Liver (tissue), 3 donors: Measurements from ENCODE around the gene PFN1.

Experiments
- JUND ChIP-seq, 2 donors: IDR thresholded peaks; 2 replicates each; pipeline ENCODE4 v1.6.1; 2016; ENCODE audit warnings: antibody characterized with exemption in 2 of 2
- RAD21 ChIP-seq, 2 donors: IDR thresholded peaks; 2 replicates each; pipeline ENCODE4 v1.6.1; 2016; ENCODE audit warnings: antibody characterized with exemption in 2 of 2, mild to moderate bottlenecking in 2 of 2
- TF ChIP-seq, protein P1 (sequence below): fragments of 150-350 bp; IDR thresholded peaks from 2 replicates; pipeline ENCODE4 v1.5.1; 2017; ENCODE audit warnings: improper control_type of control experiment, low read depth, low read length; ENCODE audit not compliant: missing input control
- donor health status: healthy.
- donor health status: healthy.

- TF ChIP-seq JUND (IDR thresholded peaks at IDR 0.05) (no peak), RAD21 (IDR thresholded peaks at IDR 0.05) (no peak)
- TF ChIP-seq, protein P1, sequence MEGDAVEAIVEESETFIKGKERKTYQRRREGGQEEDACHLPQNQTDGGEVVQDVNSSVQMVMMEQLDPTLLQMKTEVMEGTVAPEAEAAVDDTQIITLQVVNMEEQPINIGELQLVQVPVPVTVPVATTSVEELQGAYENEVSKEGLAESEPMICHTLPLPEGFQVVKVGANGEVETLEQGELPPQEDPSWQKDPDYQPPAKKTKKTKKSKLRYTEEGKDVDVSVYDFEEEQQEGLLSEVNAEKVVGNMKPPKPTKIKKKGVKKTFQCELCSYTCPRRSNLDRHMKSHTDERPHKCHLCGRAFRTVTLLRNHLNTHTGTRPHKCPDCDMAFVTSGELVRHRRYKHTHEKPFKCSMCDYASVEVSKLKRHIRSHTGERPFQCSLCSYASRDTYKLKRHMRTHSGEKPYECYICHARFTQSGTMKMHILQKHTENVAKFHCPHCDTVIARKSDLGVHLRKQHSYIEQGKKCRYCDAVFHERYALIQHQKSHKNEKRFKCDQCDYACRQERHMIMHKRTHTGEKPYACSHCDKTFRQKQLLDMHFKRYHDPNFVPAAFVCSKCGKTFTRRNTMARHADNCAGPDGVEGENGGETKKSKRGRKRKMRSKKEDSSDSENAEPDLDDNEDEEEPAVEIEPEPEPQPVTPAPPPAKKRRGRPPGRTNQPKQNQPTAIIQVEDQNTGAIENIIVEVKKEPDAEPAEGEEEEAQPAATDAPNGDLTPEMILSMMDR: no peak
Measured at GRCh38 chr17:4945944-4946280, 2.4 kb downstream of the PFN1 start.
